ENCODE results near the gene CEP250.

Gene CEP250

GRCh38 chr20:35473684-35474083, 18.3 kb downstream of the CEP250 start:
- no CpG with 5 or more reads among the region's 8 CpGs for WGBS, 2 donors (ENCODE audit: extremely low coverage in 2 of 2, insufficient read length in 2 of 2, insufficient replicate concordance in 1 of 2)
- H4K91ac ChIP-seq (ENCODE audit: low read depth, low read length, poor library complexity), result no peak overlapping the region
- peaks cover 38 to 98% of the 10 kb centered on the region in 2 donors for H3K36me3 ChIP-seq (replicated peaks in 1 of 2; ENCODE audit: control insufficient read depth in 2 of 2, insufficient read depth in 2 of 2, low read length in 2 of 2)
- no peak overlapping the region for H2BK12ac ChIP-seq (ENCODE audit: low read length)
- no peaks in the 10 kb centered on the region for H3K4me1 ChIP-seq (ENCODE audit: control insufficient read depth in 2 of 2, insufficient read depth in 1 of 2, low read depth in 1 of 2, low read length in 2 of 2)
- no peak overlapping the region for H3K14ac ChIP-seq (ENCODE audit: low read length)
- H3K79me1 ChIP-seq (ENCODE audit: low read depth, low read length), result no peaks in the 10 kb centered on the region
- H3K9me3 ChIP-seq (replicated peaks in 1 of 2; ENCODE audit: control insufficient read depth in 2 of 2, insufficient read depth in 1 of 2, low read depth in 1 of 2, low read length in 2 of 2), result no peaks in the 10 kb centered on the region
- no peak overlapping the region for H2AK5ac ChIP-seq (ENCODE audit: low read depth, low read length)
- no peak for DNase-seq (ENCODE audit: low spot score)
- H3K4me3 ChIP-seq (ENCODE audit: low read length in 2 of 2), result no peak overlapping the region
- H2BK5ac ChIP-seq (ENCODE audit: low read length), result no peak overlapping the region
- no peak overlapping the region for H3K4ac ChIP-seq (ENCODE audit: low read length)
- H3K18ac ChIP-seq (ENCODE audit: low read length), result no peak overlapping the region
- no peaks in the 10 kb centered on the region for H3K27me3 ChIP-seq (ENCODE audit: control insufficient read depth in 3 of 3, insufficient read depth in 3 of 3, low read depth in 1 of 3, low read length in 3 of 3)
- H3K27ac ChIP-seq (replicated peaks; ENCODE audit: low read length), result no peak overlapping the region
- H3K9ac ChIP-seq (ENCODE audit: low read depth, low read length, poor library complexity), result no peak overlapping the region
- H4K8ac ChIP-seq (ENCODE audit: low read depth, low read length), result no peak overlapping the region
- no peak overlapping the region for H2AFZ ChIP-seq (ENCODE audit: low read length)
- no peak overlapping the region for H2BK120ac ChIP-seq (ENCODE audit: low read depth, low read length)
- no peak overlapping the region for H2BK15ac ChIP-seq (ENCODE audit: low read length)
- no peak overlapping the region for H3K4me2 ChIP-seq (ENCODE audit: insufficient read depth, low read length, poor library complexity, severe bottlenecking)
- no peak overlapping the region for H3K23ac ChIP-seq (ENCODE audit: low read depth, low read length, poor library complexity)

GRCh38 chr20:35474303-35474871, 19.0 kb downstream of the CEP250 start:
- H4K91ac ChIP-seq (ENCODE audit: low read depth, low read length, poor library complexity), result no peak overlapping the region
- no peak overlapping the region for H4K8ac ChIP-seq (ENCODE audit: low read depth, low read length)
- no peak overlapping the region for H2BK120ac ChIP-seq (ENCODE audit: low read depth, low read length)
- no peak overlapping the region for H3K4ac ChIP-seq (ENCODE audit: low read length)
- no peak overlapping the region for H3K9ac ChIP-seq (ENCODE audit: low read depth, low read length, poor library complexity)
- H3K27ac ChIP-seq (replicated peaks; ENCODE audit: low read length), result no peak overlapping the region
- H3K79me1 ChIP-seq (ENCODE audit: low read depth, low read length), result no peaks in the 10 kb centered on the region
- H3K9me3 ChIP-seq (replicated peaks in 1 of 2; ENCODE audit: control insufficient read depth in 2 of 2, insufficient read depth in 1 of 2, low read depth in 1 of 2, low read length in 2 of 2), result no peaks in the 10 kb centered on the region
- no peak overlapping the region for H2BK15ac ChIP-seq (ENCODE audit: low read length)
- no peak overlapping the region for H2AFZ ChIP-seq (ENCODE audit: low read length)
- H2BK12ac ChIP-seq (ENCODE audit: low read length), result no peak overlapping the region
- H3K36me3 ChIP-seq (replicated peaks in 1 of 2; ENCODE audit: control insufficient read depth in 2 of 2, insufficient read depth in 2 of 2, low read length in 2 of 2), result peaks cover 42 to 98% of the 10 kb centered on the region in 2 donors
- no peak overlapping the region for H2BK5ac ChIP-seq (ENCODE audit: low read length)
- H3K27me3 ChIP-seq (ENCODE audit: control insufficient read depth in 3 of 3, insufficient read depth in 3 of 3, low read depth in 1 of 3, low read length in 3 of 3), result no peaks in the 10 kb centered on the region
- no peak overlapping the region for H2AK5ac ChIP-seq (ENCODE audit: low read depth, low read length)
- H3K4me2 ChIP-seq (ENCODE audit: insufficient read depth, low read length, poor library complexity, severe bottlenecking), result no peak overlapping the region
- no peak overlapping the region for H3K14ac ChIP-seq (ENCODE audit: low read length)
- no peak for DNase-seq (ENCODE audit: low spot score)
- H3K18ac ChIP-seq (ENCODE audit: low read length), result no peak overlapping the region
- WGBS, 2 donors (ENCODE audit: extremely low coverage in 2 of 2, insufficient read length in 2 of 2, insufficient replicate concordance in 1 of 2), result no CpG with 5 or more reads among the region's 2 CpGs
- no peak overlapping the region for H3K4me3 ChIP-seq (ENCODE audit: low read length in 2 of 2)
- no peak overlapping the region for H3K23ac ChIP-seq (ENCODE audit: low read depth, low read length, poor library complexity)
- no peaks in the 10 kb centered on the region for H3K4me1 ChIP-seq (ENCODE audit: control insufficient read depth in 2 of 2, insufficient read depth in 1 of 2, low read depth in 1 of 2, low read length in 2 of 2)

- Histone ChIP-seq H3K4me3 (ENCODE audit: low read length in 2 of 2) (no peak overlapping the region), H3K36me3 (replicated peaks in 1 of 2; ENCODE audit: control insufficient read depth in 2 of 2, insufficient read depth in 2 of 2, low read length in 2 of 2) (peaks cover 51 to 98% of the 10 kb centered on the region in 2 donors), H3K9me3 (replicated peaks in 1 of 2; ENCODE audit: control insufficient read depth in 2 of 2, insufficient read depth in 1 of 2, low read depth in 1 of 2, low read length in 2 of 2) (peaks cover 0 to 2% of the 10 kb centered on the region in 2 donors), H2BK15ac (ENCODE audit: low read length) (no peak overlapping the region), H3K27ac (replicated peaks; ENCODE audit: low read length) (no peak overlapping the region), H2BK5ac (ENCODE audit: low read length) (no peak overlapping the region), H4K91ac (ENCODE audit: low read depth, low read length, poor library complexity) (no peak overlapping the region), H2BK12ac (ENCODE audit: low read length) (no peak overlapping the region), H3K4me1 (ENCODE audit: control insufficient read depth in 2 of 2, insufficient read depth in 1 of 2, low read depth in 1 of 2, low read length in 2 of 2) (no peaks in the 10 kb centered on the region), H3K18ac (ENCODE audit: low read length) (no peak overlapping the region), H3K4ac (ENCODE audit: low read length) (no peak overlapping the region), H2BK120ac (ENCODE audit: low read depth, low read length) (no peak overlapping the region), H3K23ac (ENCODE audit: low read depth, low read length, poor library complexity) (no peak overlapping the region), H3K27me3 (ENCODE audit: control insufficient read depth in 3 of 3, insufficient read depth in 3 of 3, low read depth in 1 of 3, low read length in 3 of 3) (no peaks in the 10 kb centered on the region), H3K4me2 (ENCODE audit: insufficient read depth, low read length, poor library complexity, severe bottlenecking) (no peak overlapping the region), H4K8ac (ENCODE audit: low read depth, low read length) (no peak overlapping the region), H2AFZ (ENCODE audit: low read length) (no peak overlapping the region), H3K9ac (ENCODE audit: low read depth, low read length, poor library complexity) (no peak overlapping the region), H3K79me1 (ENCODE audit: low read depth, low read length) (no peaks in the 10 kb centered on the region), H2AK5ac (ENCODE audit: low read depth, low read length) (no peak overlapping the region), H3K14ac (ENCODE audit: low read length) (no peak overlapping the region)
- no peak for DNase-seq (ENCODE audit: low spot score)
- WGBS, 2 donors (ENCODE audit: extremely low coverage in 2 of 2, insufficient read length in 2 of 2, insufficient replicate concordance in 1 of 2), result no CpG with 5 or more reads among the region's 4 CpGs
Measured at GRCh38 chr20:35476288-35476687, 20.9 kb downstream of the CEP250 start.

GRCh38 chr20:35478804-35479472, 23.5 kb downstream of the CEP250 start:
- Histone ChIP-seq H2BK5ac (ENCODE audit: low read length) (no peak overlapping the region), H2BK15ac (ENCODE audit: low read length) (no peak overlapping the region), H3K79me1 (ENCODE audit: low read depth, low read length) (no peaks in the 10 kb centered on the region), H3K36me3 (replicated peaks in 1 of 2; ENCODE audit: control insufficient read depth in 2 of 2, insufficient read depth in 2 of 2, low read length in 2 of 2) (peaks cover 35 to 92% of the 10 kb centered on the region in 2 donors), H3K4me2 (ENCODE audit: insufficient read depth, low read length, poor library complexity, severe bottlenecking) (no peak overlapping the region), H4K8ac (ENCODE audit: low read depth, low read length) (no peak overlapping the region), H3K27ac (replicated peaks; ENCODE audit: low read length) (no peak overlapping the region), H3K9ac (ENCODE audit: low read depth, low read length, poor library complexity) (no peak overlapping the region), H3K4me3 (ENCODE audit: low read length in 2 of 2) (no peak overlapping the region), H3K27me3 (ENCODE audit: control insufficient read depth in 3 of 3, insufficient read depth in 3 of 3, low read depth in 1 of 3, low read length in 3 of 3) (no peaks in the 10 kb centered on the region), H3K18ac (ENCODE audit: low read length) (no peak overlapping the region), H3K4ac (ENCODE audit: low read length) (no peak overlapping the region), H3K9me3 (replicated peaks in 1 of 2; ENCODE audit: control insufficient read depth in 2 of 2, insufficient read depth in 1 of 2, low read depth in 1 of 2, low read length in 2 of 2) (peaks cover 2 to 7% of the 10 kb centered on the region in 2 donors), H3K23ac (ENCODE audit: low read depth, low read length, poor library complexity) (no peak overlapping the region), H2BK12ac (ENCODE audit: low read length) (no peak overlapping the region), H4K91ac (ENCODE audit: low read depth, low read length, poor library complexity) (no peak overlapping the region), H2BK120ac (ENCODE audit: low read depth, low read length) (no peak overlapping the region), H2AK5ac (ENCODE audit: low read depth, low read length) (no peak overlapping the region), H3K4me1 (ENCODE audit: control insufficient read depth in 2 of 2, insufficient read depth in 1 of 2, low read depth in 1 of 2, low read length in 2 of 2) (no peaks in the 10 kb centered on the region), H3K14ac (ENCODE audit: low read length) (no peak overlapping the region), H2AFZ (ENCODE audit: low read length) (no peak overlapping the region)
- DNase-seq (ENCODE audit: low spot score), result no peak
- no CpG with 5 or more reads among the region's 16 CpGs for WGBS, 2 donors (ENCODE audit: extremely low coverage in 2 of 2, insufficient read length in 2 of 2, insufficient replicate concordance in 1 of 2)

Data from neuronal stem cell (in vitro differentiated cells).